Panc1 (cell line): ENCODE results near the gene ERMP1.

Experiments
- CTCF ChIP-seq: fragments of 450-650 bp; IDR thresholded peaks from 2 replicates; pipeline ENCODE4 v1.5.1; 2017; ENCODE audit warnings: mild to moderate bottlenecking
- POLR2AphosphoS5 ChIP-seq: IDR thresholded peaks from 2 replicates; pipeline ENCODE4 v1.6.1; 2012; ENCODE audit warnings: mild to moderate bottlenecking, low read depth, low read length, moderate library complexity
- REST ChIP-seq, 2 experiments: IDR thresholded peaks; 2 replicates each; pipeline ENCODE4 v1.6.1; 2011 to 2012; ENCODE audit warnings: low read depth in 2 of 2, control low read depth in 1 of 2, low read length in 1 of 2, mild to moderate bottlenecking in 1 of 2, moderate library complexity in 1 of 2; ENCODE audit not compliant: insufficient read depth in 1 of 2

GRCh38 chr9:5843794-5844471 lies 11.0 kb upstream of the ERMP1 start:
- TF ChIP-seq CTCF = no peak
- no peak for TF ChIP-seq POLR2AphosphoS5
- no peak for TF ChIP-seq REST (IDR thresholded peaks at IDR 0.05; ENCODE audit: insufficient read depth in 1 of 2, low read depth in 2 of 2, low read length in 1 of 2)
